MCF 10A (cell line): ENCODE results near the gene KIAA0513. TPM values are rescaled to one million over a fixed set of nuclear protein-coding genes. Genes with fewer than 3 reads are reported as not detected.

Experiments
- BruUV-seq: library from RNA; stranded (reverse); fragments of 400-500 nt; replicated peaks from 2 replicates; lab custom pipeline; 2021; lab: Mats Ljungman, UMichigan
- CTCF ChIA-PET: fragments of 300-600 bp; sonication (Branson Sonifier 250); formaldehyde crosslinking; extraction: SDS; loops from one replicate; lab custom pipeline; 2021; ENCODE audit warnings: antibody characterized with exemption, inconsistent platforms; lab: Yijun Ruan, JAX
- POLR2A ChIA-PET: fragments of 300-600, 350-650 bp; sonication (Branson Sonifier 250); formaldehyde crosslinking; extraction: SDS; loops from one replicate; lab custom pipeline; 2020; ENCODE audit warnings: antibody characterized with exemption, inconsistent platforms; lab: Yijun Ruan, JAX
- DNase-seq: peaks from one replicate; pipeline ENCODE4 v3.0.0-alpha.2; 2018; ENCODE audit not compliant: unreplicated experiment
- H3K27ac Mint-ChIP-seq: one replicate; pipeline ENCODE4 v1.8.0; 2022; ENCODE audit warnings: mild to moderate bottlenecking, low read depth, mixed read lengths; ENCODE audit not compliant: unreplicated experiment
- H3K27me3 Mint-ChIP-seq: one replicate; pipeline ENCODE4 v1.8.0; 2022; ENCODE audit warnings: mixed read lengths; ENCODE audit not compliant: insufficient read depth, unreplicated experiment
- H3K36me3 Mint-ChIP-seq: one replicate; pipeline ENCODE4 v1.8.0; 2022; ENCODE audit warnings: mild to moderate bottlenecking, moderate library complexity, mixed read lengths; ENCODE audit not compliant: insufficient read depth, unreplicated experiment
- H3K4me1 Mint-ChIP-seq: one replicate; pipeline ENCODE4 v1.8.0; 2022; ENCODE audit warnings: mixed read lengths; ENCODE audit not compliant: insufficient read depth, unreplicated experiment
- H3K4me3 Mint-ChIP-seq: one replicate; pipeline ENCODE4 v1.8.0; 2022; ENCODE audit warnings: mild to moderate bottlenecking, moderate library complexity, mixed read lengths; ENCODE audit not compliant: unreplicated experiment
- H3K9me3 Mint-ChIP-seq: one replicate; pipeline ENCODE4 v1.8.0; 2022; ENCODE audit warnings: mixed read lengths; ENCODE audit not compliant: unreplicated experiment
- CTCF ChIP-seq: fragments of 200-600 bp; IDR thresholded peaks from one replicate; pipeline ENCODE4 v1.8.0; 2022; ENCODE audit warnings: antibody characterized with exemption, mild to moderate bottlenecking; ENCODE audit not compliant: unreplicated experiment
- intact Hi-C: fragments of 100-400 bp; cut with micrococcal nuclease; formaldehyde crosslinking; loops from 2 replicates; pipeline ENCODE4 v1.14.1; 2022
- total RNA-seq: library from RNA; stranded (reverse); gene quantifications from 2 replicates; pipeline ENCODE4 v1.2.3, GENCODE V29; 2022

KIAA0513 gene
- total RNA-seq, 1 experiment from 2014 or later: 4.2 TPM

DNA sequence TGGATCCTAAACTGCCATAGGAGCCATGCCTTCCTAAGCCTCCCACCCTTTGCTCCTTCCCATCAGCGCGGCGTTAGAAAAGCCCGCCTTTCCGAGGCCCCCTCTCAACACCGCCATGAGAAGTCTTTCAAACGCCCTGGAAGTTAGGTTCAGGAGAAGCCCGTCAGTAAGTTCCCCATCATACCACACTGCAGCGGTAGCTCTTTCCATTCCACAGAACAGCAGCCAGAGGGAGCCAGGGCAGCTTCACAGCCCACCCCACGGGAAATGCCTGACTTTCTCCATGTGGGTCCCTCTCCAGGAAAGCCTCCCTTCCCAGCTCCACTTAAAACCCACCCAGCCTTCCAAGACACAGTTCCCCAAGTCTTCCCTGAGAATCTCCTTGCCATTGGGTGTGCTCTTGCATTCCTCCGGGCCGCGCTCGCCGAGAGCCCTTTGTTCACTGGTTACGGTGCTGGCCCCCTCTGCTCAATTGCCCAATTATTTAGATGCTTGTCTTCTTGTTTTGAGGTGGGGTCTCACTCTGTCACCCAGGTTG is 28.7 kb downstream of the KIAA0513 start:
- POLR2A ChIA-PET: interaction anchor here (1.6 kb wide), 1 partner anchor 28 kb away, joined by 5 read pairs; no protein-coding TSS in a partner anchor
- TF ChIP-seq CTCF: no peak
- CTCF ChIA-PET: interaction anchor here (0.6 kb wide), 1 partner anchor 25 kb away, joined by 4 read pairs; no protein-coding TSS in a partner anchor
- no peaks in the 10 kb centered on the region for H3K9me3 Mint-ChIP-seq
- peak overlapping the region; percentile 77 for H3K27ac Mint-ChIP-seq
- no peak for DNase-seq
- H3K4me3 Mint-ChIP-seq: no peak overlapping the region
- H3K4me1 Mint-ChIP-seq: peaks cover 11% of the 10 kb centered on the region
- no TSS peak for BruUV-seq
- no peaks in the 10 kb centered on the region for H3K27me3 Mint-ChIP-seq
- intact Hi-C loops: no loop called here
- peaks cover 5% of the 10 kb centered on the region for H3K36me3 Mint-ChIP-seq

- no peak for TF ChIP-seq CTCF
- Mint-ChIP-seq H3K9me3 (no peaks in the 10 kb centered on the region), H3K36me3 (peaks cover 5% of the 10 kb centered on the region), H3K4me1 (peaks cover 11% of the 10 kb centered on the region), H3K27me3 (no peaks in the 10 kb centered on the region), H3K27ac (no peak overlapping the region), H3K4me3 (no peak overlapping the region)
- ChIA-PET POLR2A (no interaction called here), CTCF (interaction anchor here (1.2 kb wide), 1 partner anchor 58 kb away, joined by 3 read pairs; no protein-coding TSS in a partner anchor)
- DNase-seq: peak; percentile 26
- BruUV-seq: no TSS peak
- intact Hi-C loops: no loop called here
Measured at GRCh38 chr16:85057212-85057889, 29.8 kb downstream of the KIAA0513 start.

- POLR2A ChIA-PET: no interaction called here
- no peak overlapping the region for H3K4me3 Mint-ChIP-seq
- no TSS peak for BruUV-seq
- no peak for DNase-seq
- TF ChIP-seq CTCF: no peak
- H3K27ac Mint-ChIP-seq: no peak overlapping the region
- H3K4me1 Mint-ChIP-seq: peaks cover 11% of the 10 kb centered on the region
- H3K27me3 Mint-ChIP-seq: no peaks in the 10 kb centered on the region
- intact Hi-C loops: no loop called here
- H3K9me3 Mint-ChIP-seq: no peaks in the 10 kb centered on the region
- H3K36me3 Mint-ChIP-seq: peaks cover 5% of the 10 kb centered on the region
- CTCF ChIA-PET: interaction anchor here (1.2 kb wide), 1 partner anchor 59 kb away, joined by 3 read pairs; no protein-coding TSS in a partner anchor
Measured at GRCh38 chr16:85057948-85058347, 30.4 kb downstream of the KIAA0513 start.

DNA sequence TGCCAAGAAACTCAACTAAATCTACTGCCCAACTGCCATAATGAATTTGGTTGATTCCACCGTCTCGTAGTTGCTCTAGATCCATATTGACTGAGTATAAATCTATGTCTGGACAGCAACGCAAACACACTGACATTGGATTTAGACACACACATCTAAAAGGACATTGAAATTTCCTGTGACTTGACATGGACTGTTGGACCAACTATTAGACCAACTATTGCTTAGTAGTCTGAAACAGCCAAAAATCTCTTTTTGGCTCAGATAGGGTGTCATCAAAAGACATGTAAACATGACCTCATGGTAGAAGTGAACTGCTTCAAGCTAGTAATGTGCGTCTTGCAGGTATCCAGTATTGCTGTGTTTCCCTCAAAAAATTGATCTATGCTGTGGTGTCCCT is 31.3 kb downstream of the KIAA0513 start:
- BruUV-seq: no TSS peak
- no peak for DNase-seq
- TF ChIP-seq CTCF: no peak
- Mint-ChIP-seq H3K27ac (no peak overlapping the region), H3K4me1 (peaks cover 11% of the 10 kb centered on the region), H3K36me3 (peaks cover 5% of the 10 kb centered on the region), H3K9me3 (no peaks in the 10 kb centered on the region), H3K4me3 (no peak overlapping the region), H3K27me3 (no peaks in the 10 kb centered on the region)
- POLR2A ChIA-PET: no interaction called here
- intact Hi-C loops: no loop called here
- CTCF ChIA-PET: no interaction called here
